Activated T-helper 1 cell treated with Interleukin-2 at 50 U/mL for 16 hours (primary cell): ENCODE results near the gene ABLIM2.

Experiments
- DNase-seq: peaks from one replicate; pipeline ENCODE4 v3.0.0-alpha.2; 2020; ENCODE audit warnings: low read depth

ABLIM2 gene

GRCh38 chr4:8136972-8137710, 21.5 kb downstream of the ABLIM2 start:
- DNase-seq, result no peak

GRCh38 chr4:8136529-8136928, 22.1 kb downstream of the ABLIM2 start:
- no peak for DNase-seq

- no peak for DNase-seq
Observed at GRCh38 chr4:8135666-8136065, 22.9 kb downstream of the ABLIM2 start.

- no peak for DNase-seq
Observed at GRCh38 chr4:8133897-8134563, 24.6 kb downstream of the ABLIM2 start.

GRCh38 chr4:8132947-8133705, 25.5 kb downstream of the ABLIM2 start:
- DNase-seq, result no peak

- no peak for DNase-seq
Observed at GRCh38 chr4:8132400-8132799, 26.2 kb downstream of the ABLIM2 start.

GRCh38 chr4:8131826-8132225, 26.8 kb downstream of the ABLIM2 start:
- no peak for DNase-seq

GRCh38 chr4:8131210-8131609, 27.4 kb downstream of the ABLIM2 start:
- DNase-seq, result no peak

GRCh38 chr4:8130346-8131066, 28.1 kb downstream of the ABLIM2 start:
- no peak for DNase-seq

GRCh38 chr4:8129785-8130184, 28.8 kb downstream of the ABLIM2 start:
- no peak for DNase-seq

GRCh38 chr4:8129136-8129535, 29.5 kb downstream of the ABLIM2 start:
- DNase-seq, result no peak

GRCh38 chr4:8128100-8128856, 30.3 kb downstream of the ABLIM2 start:
- DNase-seq, result no peak

- DNase-seq, result no peak
Observed at GRCh38 chr4:8127051-8127826, 31.4 kb downstream of the ABLIM2 start.

- DNase-seq, result no peak
Observed at GRCh38 chr4:8126523-8126922, 32.1 kb downstream of the ABLIM2 start.

GRCh38 chr4:8125526-8126056, 33.0 kb downstream of the ABLIM2 start:
- no peak for DNase-seq

GRCh38 chr4:8123870-8124269, 34.7 kb downstream of the ABLIM2 start:
- DNase-seq, result no peak

GRCh38 chr4:8123389-8123788, 35.2 kb downstream of the ABLIM2 start:
- no peak for DNase-seq

GRCh38 chr4:8122746-8123145, 35.9 kb downstream of the ABLIM2 start:
- no peak for DNase-seq

- no peak for DNase-seq
Observed at GRCh38 chr4:8121292-8122015, 37.2 kb downstream of the ABLIM2 start.

GRCh38 chr4:8120501-8120900, 38.1 kb downstream of the ABLIM2 start:
- no peak for DNase-seq
